Right cardiac atrium (tissue), 5 donors: Measurements from ENCODE around the gene DUSP14. TPM values are rescaled to one million over a fixed set of nuclear protein-coding genes. Genes with fewer than 3 reads are reported as not detected.
"Not testable (repeated sequence)": the region's sequence is repeated elsewhere in the genome, so short reads cannot be mapped to it uniquely, and the experiment has no call there.

ENCODE experiments used
- ATAC-seq, 2 donors: fragments of 200-7000 bp; cut with Tn5 transposase; one replicate each; pipeline versions ENCODE4 v1.8.0 to v1.9.1; 2020; ENCODE audit warnings: moderate library complexity in 2 of 2, mild to moderate bottlenecking in 1 of 2
- DNase-seq, 3 donors: peaks; one replicate each; pipeline ENCODE4 v3.0.0-alpha.2; 2020
- H3K27ac ChIP-seq: one replicate; pipeline ENCODE4 v1.5.1; 2013; ENCODE audit warnings: mild to moderate bottlenecking, low read length, control low read depth, moderate library complexity
- H3K27me3 ChIP-seq: one replicate; pipeline ENCODE4 v1.6.1; 2013; ENCODE audit not compliant: control insufficient read depth, insufficient read depth
- H3K4me1 ChIP-seq: one replicate; pipeline ENCODE4 v1.6.1; 2013; ENCODE audit warnings: low read length; ENCODE audit not compliant: control insufficient read depth, insufficient read depth
- H3K4me3 ChIP-seq: one replicate; pipeline ENCODE4 v1.5.1; 2013; ENCODE audit warnings: low read length, control low read depth
- H3K9me3 ChIP-seq: one replicate; pipeline ENCODE4 v1.6.1; 2013; ENCODE audit warnings: low read length; ENCODE audit not compliant: control insufficient read depth
- WGBS: extraction: QIAGEN DNeasy Blood & Tissue Kit; methylation state at CpG from one replicate; pipeline ENCODE4 v1.1.7; 2013; 5-methylcytosine and 5-hydroxymethylcytosine counted together
- intact Hi-C, 4 donors: fragments of 100-400 bp; cut with DNase I; formaldehyde crosslinking; loops; one replicate each; pipeline versions ENCODE4 v1.11.0 to v1.14.0; 2022 to 2023
- long read RNA-seq, 4 donors: library from polyadenylated mRNA; unstranded; transcript quantifications; one replicate each; pipeline ENCODE4 v2.0.0, GENCODE V29; 2020 to 2021
- polyA plus RNA-seq: library from polyadenylated mRNA; stranded (reverse); fragments of 200-250 nt; gene quantifications from one replicate; pipeline ENCODE4 v1.2.3, GENCODE V29; 2013
- total RNA-seq, 4 donors: library from RNA; stranded (reverse); fragmentation: NEBNext Ultra II Directional; extraction: Animal tissue kit (Norgen Biotek cat#: 25700); gene quantifications; one replicate each; pipeline ENCODE4 v1.2.1, GENCODE V29; 2021
- donor health status: healthy with polysubstance abuse.
- donor health status: DM: no; HTN: yes; CAD: no.
- donor health status: DM: no; HTN: no; CAD: no.
- donor health status: DM: no; HTN: yes; CAD: no; lungs with severe emphysema.
- donor health status: DM: yes; HTN: yes; CAD: no.

The DUSP14 gene
- total RNA-seq (10 to 100 TPM; 16.7 to 20.1 (median 18.4) TPM), polyA plus RNA-seq (17.8 TPM)
- long read RNA-seq, donor 1, transcript DUSP14-206 (3 exons, 1,537 nt): major isoform, 28 of 30 reads
- long read RNA-seq, donor 1, partial matches to known transcripts: 1 of 30 reads
- long read RNA-seq, donor 1, other reads (novel, unspliced or antisense): 0 of 30 reads
- long read RNA-seq, donor 2, transcript DUSP14-206 (3 exons, 1,537 nt): major isoform, 19 of 20 reads
- long read RNA-seq, donor 2, partial matches to known transcripts: 1 of 20 reads
- long read RNA-seq, donor 2, other reads (novel, unspliced or antisense): 0 of 20 reads
- long read RNA-seq, donor 3, transcript DUSP14-206 (3 exons, 1,537 nt): major isoform, 97 of 107 reads
- long read RNA-seq, donor 3, partial matches to known transcripts: 1 of 107 reads
- long read RNA-seq, donor 3, other reads (novel, unspliced or antisense): 2 of 107 reads
- long read RNA-seq, donor 4, transcript DUSP14-206 (3 exons, 1,537 nt): major isoform, 21 of 21 reads
- long read RNA-seq, donor 4, partial matches to known transcripts: 0 of 21 reads
- long read RNA-seq, donor 4, other reads (novel, unspliced or antisense): 0 of 21 reads

GRCh38 chr17:37489197-37490001 is at the start of gene DUSP14:
TSS of gene DUSP14 (plus strand) at chr17:37489891. CDS start at chr17:37512273, 22,382 bp downstream.
- DNase-seq (peak; percentile 83 to 94 (median 93)), ATAC-seq (peak; percentile 87 to 91)
- intact Hi-C loops: loop anchor here in 1 of 4 donors (5.0 kb wide), 1 partner anchor 82 kb away; the partner anchor contains the start of genes ACACA and TADA2A
- Histone ChIP-seq H3K27me3 (no peaks in the 10 kb centered on the region), H3K27ac (peak within 1 kb of the TSS; percentile 95), H3K4me1 (no peaks in the 10 kb centered on the region), H3K9me3 (no peaks in the 10 kb centered on the region), H3K4me3 (peak within 1 kb of the TSS; percentile 73)
- WGBS: under 1% methylated on average over 87 of the region's 100 CpGs

- DNase-seq (no peak), ATAC-seq (no peak)
- Histone ChIP-seq H3K4me3 (no peak overlapping the region), H3K9me3 (no peaks in the 10 kb centered on the region), H3K4me1 (no peaks in the 10 kb centered on the region), H3K27ac (no peak overlapping the region), H3K27me3 (no peaks in the 10 kb centered on the region)
- intact Hi-C loops: no loop called here
- 92% methylated on average over 2 of the region's 2 CpGs for WGBS
These were observed 49.3 kb upstream of the DUSP14 start for GRCh38 chr17:37440424-37440823.

GRCh38 chr17:37441369-37442014 is 48.2 kb upstream of the DUSP14 start:
- H3K27ac ChIP-seq, ATAC-seq, H3K27me3 ChIP-seq, H3K4me3 ChIP-seq, H3K4me1 ChIP-seq, DNase-seq, H3K9me3 ChIP-seq, intact Hi-C loops: not testable (repeated sequence)
- WGBS: 91% methylated on average over 12 of the region's 12 CpGs

GRCh38 chr17:37446027-37446426 is 43.7 kb upstream of the DUSP14 start:
- Histone ChIP-seq H3K4me3 (no peak overlapping the region), H3K27me3 (no peaks in the 10 kb centered on the region), H3K9me3 (no peaks in the 10 kb centered on the region), H3K27ac (no peak overlapping the region), H3K4me1 (no peaks in the 10 kb centered on the region)
- no peak for ATAC-seq
- no peak for DNase-seq
- 88% methylated on average over 4 of the region's 4 CpGs for WGBS
- intact Hi-C loops: no loop called here

GRCh38 chr17:37447641-37448040 is 42.0 kb upstream of the DUSP14 start:
- 94% methylated on average over 1 of the region's 1 CpG for WGBS
- no peaks in the 10 kb centered on the region for H3K27me3 ChIP-seq
- no peak for ATAC-seq
- DNase-seq: no peak
- H3K4me3 ChIP-seq: no peak overlapping the region
- no peak overlapping the region for H3K27ac ChIP-seq
- no peaks in the 10 kb centered on the region for H3K4me1 ChIP-seq
- intact Hi-C loops: no loop called here
- no peaks in the 10 kb centered on the region for H3K9me3 ChIP-seq

- no peaks in the 10 kb centered on the region for H3K27me3 ChIP-seq
- 91% methylated on average over 6 of the region's 6 CpGs for WGBS
- intact Hi-C loops: no loop called here
These were observed 39.6 kb upstream of the DUSP14 start for GRCh38 chr17:37450112-37450511.

GRCh38 chr17:37457801-37458200 is 31.9 kb upstream of the DUSP14 start:
- H3K4me3 ChIP-seq, H3K9me3 ChIP-seq, intact Hi-C loops, DNase-seq, ATAC-seq, H3K27me3 ChIP-seq, H3K4me1 ChIP-seq, H3K27ac ChIP-seq: not testable (repeated sequence)
- 95% methylated on average over 3 of the region's 3 CpGs for WGBS

More at GRCh38 chr17:37450112-37450511, 39.6 kb upstream of the DUSP14 start:
- no peak for DNase-seq
- Histone ChIP-seq H3K27ac (no peak overlapping the region), H3K4me3 (no peak overlapping the region), H3K9me3 (no peaks in the 10 kb centered on the region), H3K4me1 (no peaks in the 10 kb centered on the region)
- no peak for ATAC-seq

- 99% methylated on average over 3 of the region's 3 CpGs for WGBS
- Histone ChIP-seq H3K9me3 (no peaks in the 10 kb centered on the region), H3K27me3 (no peaks in the 10 kb centered on the region), H3K4me1 (no peaks in the 10 kb centered on the region), H3K4me3 (no peak overlapping the region), H3K27ac (no peak overlapping the region)
- intact Hi-C loops: no loop called here
- ATAC-seq (no peak), DNase-seq (no peak)
These were observed 30.9 kb upstream of the DUSP14 start for GRCh38 chr17:37458805-37459204.

GRCh38 chr17:37461668-37462067 is 28.0 kb upstream of the DUSP14 start:
- intact Hi-C loops: no loop called here
- no peaks in the 10 kb centered on the region for H3K4me1 ChIP-seq
- ATAC-seq: no peak

GRCh38 chr17:37462492-37462891 is 27.2 kb upstream of the DUSP14 start:
- no peak overlapping the region for H3K4me3 ChIP-seq
- intact Hi-C loops: no loop called here
- no peaks in the 10 kb centered on the region for H3K27me3 ChIP-seq
- 96% methylated on average over 5 of the region's 5 CpGs for WGBS
- H3K9me3 ChIP-seq: no peaks in the 10 kb centered on the region
- no peaks in the 10 kb centered on the region for H3K4me1 ChIP-seq
- no peak for ATAC-seq
- no peak overlapping the region for H3K27ac ChIP-seq
- DNase-seq: no peak

More at GRCh38 chr17:37461668-37462067, 28.0 kb upstream of the DUSP14 start:
- Histone ChIP-seq H3K27ac (no peak overlapping the region), H3K4me3 (no peak overlapping the region), H3K9me3 (no peaks in the 10 kb centered on the region), H3K27me3 (no peaks in the 10 kb centered on the region)
- WGBS: 91% methylated on average over 3 of the region's 3 CpGs
- no peak for DNase-seq
